RWPE1 (cell line): ENCODE data around the gene PEA15.
A peak's percentile ranks its signal among the peaks of the same experiment; 100 is the strongest.

Experiments
- CTCF ChIA-PET: fragments of 350-600 bp; sonication (Branson Sonifier 250); formaldehyde crosslinking; extraction: SDS; loops from one replicate; lab custom pipeline; 2021; lab: Yijun Ruan, JAX
- POLR2A ChIA-PET: fragments of 400-600 bp; formaldehyde crosslinking; extraction: SDS; loops from one replicate; lab custom pipeline; 2020; ENCODE audit warnings: antibody characterized with exemption; ENCODE audit not compliant: low non-redundant PET; lab: Yijun Ruan, JAX
- DNase-seq: peaks from one replicate; pipeline ENCODE4 v3.0.0; 2012; ENCODE audit warnings: low spot score
- H3K27ac ChIP-seq: fragments of 450-650 bp; 2 replicates; pipeline ENCODE4 v1.5.1; 2017
- CTCF ChIP-seq: fragments of 450-650 bp; conservative IDR thresholded peaks from 2 replicates; pipeline ENCODE4 v1.5.1; 2017; ENCODE audit warnings: low read depth, mild to moderate bottlenecking

The PEA15 gene

GRCh38 chr1:160256396-160257046 lies 51.3 kb downstream of the PEA15 start:
- CTCF ChIA-PET, result interaction anchor here (1.0 kb wide), 2 partner anchors 34 to 156 kb away, joined by 4 to 5 read pairs; no protein-coding TSS in a partner anchor
- no peak overlapping the region for H3K27ac ChIP-seq
- POLR2A ChIA-PET, result no interaction called here
- no peak for TF ChIP-seq CTCF
- DNase-seq, result peak; percentile 70

DNA sequence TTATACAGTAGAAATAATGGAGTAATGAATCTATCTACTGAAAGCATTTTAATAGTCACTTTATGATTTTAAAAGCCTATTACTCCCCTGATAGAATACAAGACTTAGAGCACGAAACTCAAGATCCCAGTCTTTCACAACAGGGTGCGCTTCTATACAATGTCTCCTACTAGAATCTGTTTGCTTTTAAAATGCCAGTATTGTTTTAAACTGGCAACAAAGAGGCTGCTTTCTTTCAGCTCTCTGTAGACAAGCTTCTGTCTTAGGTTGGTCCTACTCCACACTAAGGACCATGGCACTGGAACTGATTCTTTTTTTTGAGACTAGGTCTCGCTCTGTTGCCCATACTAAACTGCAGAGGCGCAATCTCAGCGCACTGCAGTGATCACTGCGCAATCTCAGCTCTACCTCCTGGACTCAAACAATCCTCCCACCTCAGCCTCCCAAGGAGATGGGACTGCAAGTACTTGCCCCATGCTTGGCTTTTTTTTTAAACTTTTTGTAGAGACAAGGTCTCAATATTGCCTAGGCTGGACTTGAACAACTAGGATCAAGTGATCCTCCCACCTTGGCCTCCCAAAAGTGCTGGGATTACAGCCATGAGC lies 52.3 kb downstream of the PEA15 start:
- TF ChIP-seq CTCF, result no peak
- POLR2A ChIA-PET, result no interaction called here
- peak overlapping the region; percentile 37 for H3K27ac ChIP-seq

DNA sequence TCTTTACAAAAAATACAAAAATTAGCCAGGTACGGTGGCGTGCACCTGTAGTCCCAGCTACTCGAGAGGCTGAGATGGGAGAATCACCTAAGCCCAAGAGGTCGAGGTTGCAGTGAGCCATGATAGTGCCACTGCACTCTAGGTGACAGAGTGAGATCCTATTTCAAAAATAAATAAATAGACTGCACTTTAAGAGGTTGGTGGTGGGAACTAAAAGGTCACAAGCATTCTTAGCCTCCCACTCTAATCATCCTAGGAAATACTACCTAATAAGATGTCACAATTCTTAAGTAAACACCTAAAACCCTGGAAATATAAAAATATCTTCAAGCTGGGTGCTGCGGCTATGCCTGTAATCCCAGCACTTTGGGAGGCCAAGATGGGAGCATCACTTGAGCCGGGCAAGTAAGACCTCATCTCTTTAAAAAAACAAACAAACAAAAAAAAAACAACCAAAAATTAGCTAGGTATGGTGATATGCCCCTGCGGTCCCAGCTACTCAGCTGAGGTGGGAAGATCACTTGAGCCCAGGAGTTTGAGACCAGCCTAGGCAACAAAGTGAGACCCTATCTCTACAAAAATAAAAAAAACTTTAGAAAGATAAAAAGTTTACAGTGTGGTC lies 53.1 kb downstream of the PEA15 start:
- peak overlapping the region; percentile 37 for H3K27ac ChIP-seq
- no peak for TF ChIP-seq CTCF
- no peak for DNase-seq
- ChIA-PET CTCF (no interaction called here), POLR2A (no interaction called here)

More for the DNA sequence above, 52.3 kb downstream of the PEA15 start:
- CTCF ChIA-PET, result interaction anchor here (0.6 to 1.0 kb wide), 3 partner anchors 15 to 157 kb away, joined by 3 to 5 read pairs (median 4); no protein-coding TSS in a partner anchor
- no peak for DNase-seq

DNA sequence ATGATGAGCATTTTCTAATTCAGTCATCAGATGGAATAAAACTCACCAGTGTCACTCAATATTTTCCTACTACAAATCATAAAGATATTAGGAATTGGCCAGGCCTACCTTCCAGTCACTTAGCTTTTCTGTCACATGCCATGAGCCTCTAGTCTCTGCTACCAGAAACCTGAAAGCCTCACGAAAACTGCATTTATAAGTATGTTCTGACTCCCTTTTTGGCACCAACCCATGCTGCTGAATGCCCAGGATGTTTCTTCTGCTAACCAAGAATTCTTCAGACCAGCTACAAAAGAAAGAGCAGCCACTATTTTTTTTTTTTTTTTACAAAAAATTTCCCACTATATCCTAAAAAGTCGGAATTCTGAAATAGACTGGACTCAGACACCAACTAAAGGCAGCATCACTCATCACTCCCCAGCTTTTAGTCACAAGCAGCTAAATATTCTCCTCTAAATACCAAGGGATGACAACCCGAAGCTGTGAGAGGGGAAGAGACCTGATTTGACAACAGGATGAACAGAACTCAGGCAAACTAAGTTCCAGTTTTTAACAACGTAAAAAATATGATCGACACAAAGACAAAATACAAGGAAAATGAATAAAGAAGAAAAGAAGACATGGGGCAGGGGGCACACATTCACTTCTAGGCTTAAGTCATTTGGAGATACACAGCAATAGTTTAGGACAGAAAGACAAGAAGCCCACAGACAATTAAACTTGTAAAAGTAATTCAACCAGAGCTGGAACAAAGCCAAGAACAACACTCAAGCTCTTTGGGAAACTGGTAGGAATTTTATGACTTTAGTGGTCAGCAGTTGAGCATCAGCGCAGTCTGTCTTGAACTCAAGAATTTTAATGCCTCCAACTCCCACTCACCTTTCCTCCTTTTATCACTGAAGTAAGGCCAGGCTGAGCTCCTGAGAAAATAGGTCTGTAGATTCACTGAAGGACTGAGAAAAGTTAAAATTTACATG lies 55.5 kb downstream of the PEA15 start:
- H3K27ac ChIP-seq, result no peak overlapping the region
- ChIA-PET CTCF (interaction anchor here (0.6 to 1.7 kb wide), 5 partner anchors 9 to 200 kb away, joined by 3 to 12 read pairs (median 6); no protein-coding TSS in a partner anchor), POLR2A (interaction anchor here (0.5 kb wide), 2 partner anchors 10 to 63 kb away, joined by 3 to 10 read pairs; no protein-coding TSS in a partner anchor)
- no peak for TF ChIP-seq CTCF
- DNase-seq, result peak; percentile 25

DNA sequence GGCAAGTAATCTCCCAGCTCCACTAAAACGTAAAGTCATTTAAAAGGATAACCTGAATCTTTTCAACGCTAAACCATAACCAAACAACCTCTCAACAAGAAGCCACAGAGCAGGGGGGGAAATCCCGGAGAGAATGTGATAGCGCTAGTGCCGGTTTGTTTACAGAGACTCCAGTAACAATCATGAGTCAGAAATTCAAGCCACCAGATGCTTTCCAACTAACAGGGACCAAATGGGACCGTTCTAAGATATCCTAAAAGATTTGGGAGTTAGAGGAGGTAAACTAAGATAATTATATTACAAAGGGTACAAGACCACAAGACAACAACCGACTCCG lies 56.3 kb downstream of the PEA15 start:
- peak overlapping the region; percentile 87 for H3K27ac ChIP-seq
- peak; percentile 74 for DNase-seq
- no peak for TF ChIP-seq CTCF
- ChIA-PET POLR2A (no interaction called here), CTCF (interaction anchor here (1.7 kb wide), 1 partner anchor 9 kb away, joined by 12 read pairs; no protein-coding TSS in a partner anchor)
